ENCODE data around the gene SULT1E1.

SULT1E1 gene, protein sequence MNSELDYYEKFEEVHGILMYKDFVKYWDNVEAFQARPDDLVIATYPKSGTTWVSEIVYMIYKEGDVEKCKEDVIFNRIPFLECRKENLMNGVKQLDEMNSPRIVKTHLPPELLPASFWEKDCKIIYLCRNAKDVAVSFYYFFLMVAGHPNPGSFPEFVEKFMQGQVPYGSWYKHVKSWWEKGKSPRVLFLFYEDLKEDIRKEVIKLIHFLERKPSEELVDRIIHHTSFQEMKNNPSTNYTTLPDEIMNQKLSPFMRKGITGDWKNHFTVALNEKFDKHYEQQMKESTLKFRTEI

GRCh38 chr4:69860052-69860451, at the start of gene SULT1E1:
Gene SULT1E1 (minus strand): TSS chr4:69860145. CDS start chr4:69857644, 2,501 bp downstream.
- DNase-seq = no peak

- no peak for DNase-seq
Measured at GRCh38 chr4:69909195-69909594, 49.2 kb upstream of the SULT1E1 start.

- no peak for DNase-seq
Measured at GRCh38 chr4:69907151-69907550, 47.2 kb upstream of the SULT1E1 start.

DNA sequence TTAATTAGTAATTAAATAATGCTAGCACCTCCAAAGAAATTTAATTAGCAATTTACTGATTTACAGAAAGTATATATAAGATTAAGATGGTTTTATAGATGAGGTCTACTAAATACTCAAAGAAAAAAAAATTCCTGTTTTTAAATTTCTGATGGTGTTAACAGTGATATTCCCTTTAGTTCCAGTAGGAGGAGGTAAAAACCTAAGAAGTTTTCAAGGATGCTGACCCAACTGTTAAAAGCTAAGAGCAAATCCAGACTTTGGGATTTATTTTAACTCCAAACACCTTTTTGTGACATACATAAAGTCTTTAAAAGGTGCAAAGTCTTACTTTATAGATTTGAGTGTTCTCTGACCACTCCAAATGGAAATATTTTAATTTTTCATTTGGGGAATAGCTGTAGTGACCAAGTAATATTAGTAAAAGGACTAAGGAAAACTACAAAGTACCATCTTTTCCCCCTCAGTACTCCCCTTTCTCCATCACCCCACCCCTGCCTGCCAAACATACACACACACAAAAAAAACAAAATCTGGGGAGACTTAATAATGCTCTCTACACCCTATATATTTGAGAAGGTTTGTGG, 36.7 kb upstream of the SULT1E1 start:
- DNase-seq = no peak

GRCh38 chr4:69894721-69895120, 34.8 kb upstream of the SULT1E1 start:
- no peak for DNase-seq

DNA sequence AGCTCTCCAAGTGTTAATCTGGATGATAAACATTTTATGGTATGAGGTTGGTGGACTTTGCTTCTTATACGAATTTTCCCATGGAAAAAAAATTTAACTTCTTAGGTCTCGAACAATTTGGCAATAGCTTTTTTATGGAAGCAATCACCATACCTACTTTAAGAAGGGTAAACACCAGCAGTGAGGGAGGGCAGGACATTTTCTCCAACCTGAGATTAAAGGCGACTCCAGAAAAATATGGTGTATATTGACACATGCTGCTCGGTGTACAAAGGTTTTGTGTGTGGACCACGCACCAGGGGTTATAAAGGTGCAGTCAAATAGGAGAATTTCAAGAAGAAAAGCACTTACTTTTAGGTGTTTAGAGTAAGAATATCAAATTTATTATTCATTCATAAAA, 34.2 kb upstream of the SULT1E1 start:
- DNase-seq = no peak

DNA sequence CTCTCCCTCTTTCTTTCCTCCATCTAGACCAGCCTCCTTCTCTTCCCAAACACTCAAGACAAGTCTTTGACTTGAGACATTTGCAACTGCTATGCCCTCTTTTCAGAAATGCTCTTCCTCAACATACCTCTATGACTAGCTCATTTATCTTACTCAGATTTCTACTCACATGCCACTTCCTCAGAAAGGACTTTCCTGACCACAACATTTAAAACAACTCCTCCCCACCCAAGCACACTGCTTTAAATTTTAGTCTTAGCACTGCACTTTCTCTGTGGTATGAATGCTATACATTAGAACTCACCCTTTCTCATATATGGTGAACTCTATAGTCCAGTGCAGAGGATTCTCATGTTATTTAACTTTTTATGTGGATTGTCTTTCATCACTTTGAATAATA, 28.4 kb upstream of the SULT1E1 start:
- DNase-seq = no peak

- DNase-seq = no peak
Measured at GRCh38 chr4:69882150-69882549, 22.2 kb upstream of the SULT1E1 start.

DNA sequence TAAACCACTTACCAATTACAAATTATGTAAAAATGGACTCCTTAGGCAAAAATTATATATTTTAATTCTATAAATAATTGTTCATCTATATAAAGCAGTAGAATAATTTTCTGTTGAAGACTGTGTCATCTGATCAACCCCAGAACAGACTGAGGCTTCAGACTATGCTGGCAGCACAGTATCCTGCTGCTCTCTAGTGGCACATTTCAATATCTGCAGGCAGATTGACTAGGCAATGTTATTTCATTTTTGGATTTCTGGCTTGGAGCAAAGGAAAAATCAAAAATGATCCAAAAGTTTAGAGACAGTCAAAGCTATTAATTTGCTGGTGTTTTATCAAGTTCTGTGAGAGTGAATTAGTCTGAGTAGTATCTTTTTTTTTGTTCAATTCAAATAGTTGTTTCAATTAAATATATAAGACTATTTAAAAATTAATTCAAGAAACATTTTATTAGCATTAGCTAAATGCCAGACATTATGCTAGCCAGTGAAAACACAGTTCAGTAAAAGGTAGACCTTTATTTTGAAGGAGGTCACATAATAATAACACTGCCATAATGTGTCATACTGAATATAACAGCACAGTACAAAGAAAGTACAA, 21.3 kb upstream of the SULT1E1 start:
- DNase-seq = no peak

DNA sequence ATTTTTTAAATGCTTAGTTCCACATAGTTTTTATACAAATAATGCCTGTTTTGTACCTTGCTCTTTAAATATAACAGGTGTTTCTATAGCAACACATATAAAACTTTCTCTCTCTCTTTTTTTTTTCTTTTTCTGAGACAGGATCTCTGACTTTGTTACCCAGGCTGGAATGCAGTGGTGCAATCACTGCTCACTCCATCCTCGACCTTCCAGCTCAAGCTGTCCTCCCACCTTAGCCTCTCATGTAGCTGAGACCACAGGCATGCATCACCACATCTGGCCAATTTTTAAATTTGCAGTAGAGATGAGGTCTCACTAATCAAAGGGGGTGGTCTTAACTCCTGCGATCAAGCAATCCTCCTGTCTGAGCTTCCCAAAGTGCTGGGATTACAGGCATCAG, 18.3 kb upstream of the SULT1E1 start:
- no peak for DNase-seq

DNA sequence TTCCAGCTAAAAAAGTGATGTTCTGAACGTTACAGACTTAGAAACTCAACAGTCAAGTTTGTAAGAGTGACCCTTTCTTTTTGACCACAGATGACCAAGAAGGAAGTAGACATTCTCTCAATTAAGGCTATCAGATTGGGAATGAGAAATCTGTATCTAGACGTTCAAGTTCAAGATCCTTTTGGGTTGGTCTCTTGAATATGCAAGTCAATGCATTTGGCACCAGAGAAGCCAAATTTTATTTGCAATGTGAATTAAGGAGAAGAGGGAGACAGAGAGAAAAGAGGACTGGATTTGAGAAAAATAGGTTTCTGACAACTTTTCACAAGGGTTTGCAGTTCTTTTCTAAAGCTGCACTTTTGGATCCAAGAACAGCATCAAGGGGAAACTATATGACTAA, 17.5 kb upstream of the SULT1E1 start:
- no peak for DNase-seq

GRCh38 chr4:69876071-69876470, 16.1 kb upstream of the SULT1E1 start:
- DNase-seq = no peak

DNA sequence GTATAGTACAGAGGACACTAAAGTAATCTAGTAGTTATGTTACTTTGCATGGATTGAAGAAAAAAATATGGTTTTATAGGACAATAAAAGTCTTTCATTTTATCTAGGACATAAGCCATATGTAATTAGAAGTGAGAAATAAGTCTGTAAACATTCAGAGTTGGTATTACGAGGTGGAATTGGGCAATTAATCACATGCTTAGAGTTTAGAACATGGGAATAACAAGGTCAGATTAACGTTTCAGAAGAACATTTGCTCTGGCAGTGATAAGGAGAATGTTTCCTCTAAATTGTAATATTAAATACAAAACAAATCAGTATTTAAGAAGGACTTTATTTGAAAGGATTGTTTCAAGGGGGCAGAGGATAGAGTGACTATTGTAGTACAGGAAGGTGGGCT, 15.6 kb upstream of the SULT1E1 start:
- DNase-seq = no peak

DNA sequence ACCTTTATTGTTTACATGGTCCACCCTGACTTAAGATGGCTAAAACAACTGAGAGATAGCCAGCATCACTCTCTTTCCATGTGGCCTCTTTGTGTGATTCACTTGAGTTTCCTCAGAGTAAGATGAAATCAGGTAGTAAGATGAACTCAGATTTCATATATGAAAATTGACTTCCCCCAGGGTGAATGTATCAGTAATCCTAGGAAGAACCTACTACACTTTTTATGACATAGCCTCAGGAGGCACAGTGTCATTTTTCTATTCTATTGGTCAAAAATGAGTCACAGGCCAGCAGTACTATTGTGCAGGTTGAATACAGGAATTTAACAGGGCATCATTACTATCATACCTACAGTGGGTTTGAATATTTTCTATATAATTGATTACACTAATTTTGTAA, 14.6 kb upstream of the SULT1E1 start:
- DNase-seq = no peak

GRCh38 chr4:69861756-69862155, 1.8 kb upstream of the SULT1E1 start:
- no peak for DNase-seq

- no peak for DNase-seq
Measured at GRCh38 chr4:69860521-69861298, 765 bp upstream of the SULT1E1 start.

DNA sequence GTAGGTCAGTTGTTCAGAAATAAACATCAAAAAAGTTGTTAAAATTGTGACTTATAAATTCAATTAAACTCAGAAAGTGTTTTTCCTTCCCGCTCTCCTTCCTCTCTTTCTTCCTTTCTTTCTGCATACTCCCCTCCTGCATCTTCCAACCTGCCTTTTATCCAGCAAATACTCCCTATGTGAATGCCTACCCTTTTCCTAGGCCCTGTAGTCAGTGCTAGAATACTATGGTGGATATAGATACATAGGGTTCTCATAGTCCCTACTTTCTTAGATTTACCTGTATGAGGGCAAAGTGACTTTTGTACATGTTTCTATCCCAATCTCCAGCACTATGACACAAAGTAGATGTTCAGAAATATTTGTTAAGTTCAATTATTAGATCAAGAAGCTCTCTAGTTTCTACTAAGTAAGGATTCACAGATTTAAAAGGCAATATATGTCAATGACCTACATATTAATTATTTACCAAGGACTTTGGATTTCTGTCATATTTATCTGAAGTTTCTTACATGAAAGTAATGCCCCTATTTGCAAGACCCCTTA, 732 bp downstream of the SULT1E1 start:
- DNase-seq = no peak

DNA sequence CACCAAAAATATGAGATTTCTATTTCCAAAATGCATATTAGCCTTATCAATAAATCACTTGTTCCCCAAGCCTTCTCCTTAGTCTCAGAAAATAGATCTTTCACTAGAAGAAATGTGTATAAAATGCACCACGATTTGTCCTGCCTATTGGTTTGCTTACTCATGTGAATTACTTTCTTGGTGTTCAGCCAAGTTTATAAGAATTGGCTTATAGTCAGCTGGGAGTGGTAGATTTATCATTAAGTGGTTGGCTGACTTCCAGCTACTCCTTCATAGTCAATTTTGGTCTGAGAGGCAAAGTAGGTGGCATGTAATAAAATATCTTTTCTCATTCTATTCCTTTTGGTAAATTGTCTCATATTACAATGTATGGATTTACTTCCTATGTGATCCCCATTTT, 1.3 kb downstream of the SULT1E1 start:
- DNase-seq = no peak

GRCh38 chr4:69855822-69856221, 4.1 kb downstream of the SULT1E1 start:
- DNase-seq = no peak

DNA sequence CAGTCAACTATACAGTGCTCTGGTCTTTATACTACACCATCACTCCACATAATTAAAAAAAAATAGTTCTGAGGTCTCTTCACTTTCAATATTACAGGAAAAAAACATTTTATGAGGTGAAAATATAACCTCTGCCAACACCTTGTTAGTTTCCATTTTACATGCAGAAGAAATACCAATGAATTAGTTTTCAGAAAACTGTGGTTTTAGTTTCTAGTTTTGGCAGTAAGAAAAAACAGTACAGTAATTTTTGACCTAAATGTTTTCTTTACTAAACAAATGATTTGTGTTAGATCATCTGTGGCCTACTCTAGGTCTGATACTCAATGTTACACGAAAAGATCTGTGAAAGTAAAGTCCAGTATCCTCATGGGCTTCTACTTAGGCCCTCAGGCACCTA, 10.0 kb downstream of the SULT1E1 start:
- no peak for DNase-seq

- DNase-seq = no peak
Measured at GRCh38 chr4:69849297-69849696, 10.6 kb downstream of the SULT1E1 start.

GRCh38 chr4:69848028-69848427, 11.9 kb downstream of the SULT1E1 start:
- no peak for DNase-seq

- no peak for DNase-seq
Measured at GRCh38 chr4:69843932-69844331, 16.0 kb downstream of the SULT1E1 start.

GRCh38 chr4:69843301-69843700, 16.6 kb downstream of the SULT1E1 start:
- DNase-seq = no peak
